Ectodermal cell (in vitro differentiated cells): ENCODE results near the gene NINJ1.
"Not testable (repeated sequence)": the region's sequence is repeated elsewhere in the genome, so short reads cannot be mapped to it uniquely, and the experiment has no call there.

Source experiments
- H3K27ac ChIP-seq: 2 replicates; pipeline ENCODE4 v1.7.0; 2013; ENCODE audit warnings: mild to moderate bottlenecking, low read depth, low read length; ENCODE audit not compliant: insufficient read depth, poor library complexity, severe bottlenecking
- H3K27me3 ChIP-seq: 2 replicates; pipeline ENCODE4 v1.7.0; 2013; ENCODE audit warnings: mild to moderate bottlenecking, low read length; ENCODE audit not compliant: insufficient read depth, control insufficient read depth, poor library complexity, severe bottlenecking
- H3K36me3 ChIP-seq: one replicate; pipeline ENCODE4 v1.7.0; 2013; ENCODE audit warnings: low read length; ENCODE audit not compliant: control insufficient read depth, insufficient read depth
- H3K4me1 ChIP-seq: one replicate; pipeline ENCODE4 v1.7.0; 2013; ENCODE audit warnings: low read length; ENCODE audit not compliant: control insufficient read depth, insufficient read depth
- H3K4me3 ChIP-seq: 2 replicates; pipeline ENCODE4 v1.7.0; 2013; ENCODE audit warnings: low read depth, low read length, control low read depth; ENCODE audit not compliant: insufficient read depth
- H3K9me3 ChIP-seq: 2 replicates; pipeline ENCODE4 v1.7.0; 2013; ENCODE audit warnings: mild to moderate bottlenecking, low read length, moderate library complexity; ENCODE audit not compliant: control insufficient read depth
- WGBS, 2 experiments: methylation state at CpG; one replicate each; pipeline ENCODE4 v1.1.7; 2013; ENCODE audit warnings: missing lambda C conversion rate in 2 of 2; 5-methylcytosine and 5-hydroxymethylcytosine counted together

The NINJ1 gene

GRCh38 chr9:93118863-93119702 is 15.0 kb downstream of the NINJ1 start:
- Histone ChIP-seq H3K4me3 (no peak overlapping the region), H3K27me3 (no peaks in the 10 kb centered on the region), H3K4me1 (no peaks in the 10 kb centered on the region), H3K9me3 (no peaks in the 10 kb centered on the region), H3K36me3 (no peaks in the 10 kb centered on the region), H3K27ac (no peak overlapping the region)
- 93 to 94% methylated on average over 12 of the region's 12 CpGs for WGBS, 2 experiments

- 89 to 90% methylated on average over 12 of the region's 12 CpGs for WGBS, 2 experiments
- Histone ChIP-seq H3K36me3 (no peaks in the 10 kb centered on the region), H3K4me1 (no peaks in the 10 kb centered on the region), H3K27ac (no peak overlapping the region), H3K27me3 (no peaks in the 10 kb centered on the region), H3K4me3 (no peak overlapping the region), H3K9me3 (no peaks in the 10 kb centered on the region)
Measured at GRCh38 chr9:93117924-93118862, 15.9 kb downstream of the NINJ1 start.

GRCh38 chr9:93117521-93117920 is 16.5 kb downstream of the NINJ1 start:
- not testable (repeated sequence) for H3K27ac ChIP-seq, H3K9me3 ChIP-seq, H3K36me3 ChIP-seq, H3K27me3 ChIP-seq, H3K4me1 ChIP-seq, H3K4me3 ChIP-seq
- 90 to 92% methylated on average over 9 of the region's 9 CpGs for WGBS, 2 experiments

- Histone ChIP-seq H3K36me3 (no peaks in the 10 kb centered on the region), H3K4me1 (no peaks in the 10 kb centered on the region), H3K27me3 (no peaks in the 10 kb centered on the region), H3K27ac (no peak overlapping the region), H3K4me3 (no peak overlapping the region), H3K9me3 (no peaks in the 10 kb centered on the region)
- WGBS, 2 experiments, result 66 to 68% methylated on average over 17 of the region's 17 CpGs
Measured at GRCh38 chr9:93116072-93116961, 17.7 kb downstream of the NINJ1 start.

GRCh38 chr9:93115486-93116071 is 18.5 kb downstream of the NINJ1 start:
- Histone ChIP-seq H3K27me3 (no peaks in the 10 kb centered on the region), H3K4me1 (no peaks in the 10 kb centered on the region), H3K4me3 (no peak overlapping the region), H3K36me3 (no peaks in the 10 kb centered on the region), H3K9me3 (no peaks in the 10 kb centered on the region), H3K27ac (no peak overlapping the region)
- WGBS, 2 experiments, result 47 to 62% methylated on average over 3 of the region's 3 CpGs

- no peaks in the 10 kb centered on the region for H3K27me3 ChIP-seq
- H3K27ac ChIP-seq, result no peak overlapping the region
- H3K9me3 ChIP-seq, result no peaks in the 10 kb centered on the region
- no peak overlapping the region for H3K4me3 ChIP-seq
- 86 to 92% methylated on average over 5 of the region's 5 CpGs for WGBS, 2 experiments
- H3K4me1 ChIP-seq, result no peaks in the 10 kb centered on the region
- no peaks in the 10 kb centered on the region for H3K36me3 ChIP-seq
Measured at GRCh38 chr9:93114984-93115335, 19.1 kb downstream of the NINJ1 start.

GRCh38 chr9:93114169-93114983 is 19.7 kb downstream of the NINJ1 start:
- no peaks in the 10 kb centered on the region for H3K9me3 ChIP-seq
- no peak overlapping the region for H3K4me3 ChIP-seq
- no peaks in the 10 kb centered on the region for H3K36me3 ChIP-seq
- no peaks in the 10 kb centered on the region for H3K4me1 ChIP-seq
- 89 to 90% methylated on average over 17 of the region's 17 CpGs for WGBS, 2 experiments
- H3K27ac ChIP-seq, result no peak overlapping the region
- H3K27me3 ChIP-seq, result no peaks in the 10 kb centered on the region

- no peaks in the 10 kb centered on the region for H3K27me3 ChIP-seq
- no peaks in the 10 kb centered on the region for H3K9me3 ChIP-seq
- no peak overlapping the region for H3K27ac ChIP-seq
- no peaks in the 10 kb centered on the region for H3K36me3 ChIP-seq
- H3K4me3 ChIP-seq, result no peak overlapping the region
- WGBS, 2 experiments, result 86 to 87% methylated on average over 10 to 13 of the region's 13 CpGs
- no peaks in the 10 kb centered on the region for H3K4me1 ChIP-seq
Measured at GRCh38 chr9:93112864-93113389, 21.1 kb downstream of the NINJ1 start.
